Measurements from ENCODE around the gene ITPK1.

GRCh38 chr14:93042968-93043940 lies 72.5 kb downstream of the ITPK1 start:
- TF ChIP-seq, protein P1, sequence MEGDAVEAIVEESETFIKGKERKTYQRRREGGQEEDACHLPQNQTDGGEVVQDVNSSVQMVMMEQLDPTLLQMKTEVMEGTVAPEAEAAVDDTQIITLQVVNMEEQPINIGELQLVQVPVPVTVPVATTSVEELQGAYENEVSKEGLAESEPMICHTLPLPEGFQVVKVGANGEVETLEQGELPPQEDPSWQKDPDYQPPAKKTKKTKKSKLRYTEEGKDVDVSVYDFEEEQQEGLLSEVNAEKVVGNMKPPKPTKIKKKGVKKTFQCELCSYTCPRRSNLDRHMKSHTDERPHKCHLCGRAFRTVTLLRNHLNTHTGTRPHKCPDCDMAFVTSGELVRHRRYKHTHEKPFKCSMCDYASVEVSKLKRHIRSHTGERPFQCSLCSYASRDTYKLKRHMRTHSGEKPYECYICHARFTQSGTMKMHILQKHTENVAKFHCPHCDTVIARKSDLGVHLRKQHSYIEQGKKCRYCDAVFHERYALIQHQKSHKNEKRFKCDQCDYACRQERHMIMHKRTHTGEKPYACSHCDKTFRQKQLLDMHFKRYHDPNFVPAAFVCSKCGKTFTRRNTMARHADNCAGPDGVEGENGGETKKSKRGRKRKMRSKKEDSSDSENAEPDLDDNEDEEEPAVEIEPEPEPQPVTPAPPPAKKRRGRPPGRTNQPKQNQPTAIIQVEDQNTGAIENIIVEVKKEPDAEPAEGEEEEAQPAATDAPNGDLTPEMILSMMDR (conservative IDR thresholded peaks at IDR 0.05; ENCODE audit: low read length): no peak
- no peak for TF ChIP-seq EZH2phosphoT487 (IDR thresholded peaks at IDR 0.05; ENCODE audit: borderline replicate concordance, low read depth, low read length)

Measured in OCI-LY7 (cell line).